ENCODE data around the gene PROS1. TPM values are rescaled to one million over a fixed set of nuclear protein-coding genes. Genes with fewer than 3 reads are reported as not detected.
"Not testable (repeated sequence)": the region's sequence is repeated elsewhere in the genome, so short reads cannot be mapped to it uniquely, and the experiment has no call there.

PROS1 gene
- total RNA-seq, 1 donor = 97.4 TPM

GRCh38 chr3:93904568-93904967 lies 69.1 kb downstream of the PROS1 start:
- H2AFZ ChIP-seq (ENCODE audit: low read length) = no peak overlapping the region
- H3K9me3 ChIP-seq (ENCODE audit: low read depth, low read length) = no peaks in the 10 kb centered on the region
- H4K20me1 ChIP-seq (ENCODE audit: insufficient read depth, low read length) = no peaks in the 10 kb centered on the region
- H3K4me3 ChIP-seq (ENCODE audit: insufficient read depth, low read length) = no peak overlapping the region
- H3K36me3 ChIP-seq (ENCODE audit: insufficient read depth, low read length) = peaks cover 3% of the 10 kb centered on the region
- DNase-seq (ENCODE audit: insufficient read length, low spot score, missing footprints) = no peak
- no peaks in the 10 kb centered on the region for H3K27me3 ChIP-seq (ENCODE audit: insufficient read depth, low read length)
- no peak overlapping the region for H3K27ac ChIP-seq (ENCODE audit: low read depth, low read length)
- no peaks in the 10 kb centered on the region for H3K4me1 ChIP-seq (ENCODE audit: insufficient read depth, low read length)
- no peak overlapping the region for H3K4me2 ChIP-seq (ENCODE audit: insufficient read depth, low read length)
- no peaks in the 10 kb centered on the region for H3K79me2 ChIP-seq (ENCODE audit: insufficient read depth, low read length)
- TF ChIP-seq CTCF (IDR thresholded peaks at IDR 0.05; ENCODE audit: extremely low read depth, low read depth, low read length) = no peak

- H3K4me2 ChIP-seq (ENCODE audit: insufficient read depth, low read length); H3K79me2 ChIP-seq (ENCODE audit: insufficient read depth, low read length); H2AFZ ChIP-seq (ENCODE audit: low read length); H3K27ac ChIP-seq (ENCODE audit: low read depth, low read length); H3K4me1 ChIP-seq (ENCODE audit: insufficient read depth, low read length); DNase-seq (ENCODE audit: insufficient read length, low spot score, missing footprints); H3K9me3 ChIP-seq (ENCODE audit: low read depth, low read length); H3K27me3 ChIP-seq (ENCODE audit: insufficient read depth, low read length); H3K4me3 ChIP-seq (ENCODE audit: insufficient read depth, low read length); H3K36me3 ChIP-seq (ENCODE audit: insufficient read depth, low read length); H4K20me1 ChIP-seq (ENCODE audit: insufficient read depth, low read length): not testable (repeated sequence)
Observed at GRCh38 chr3:93878250-93879017, 95.3 kb downstream of the PROS1 start.

GRCh38 chr3:93877427-93877826 lies 96.3 kb downstream of the PROS1 start:
- H3K4me2 ChIP-seq (ENCODE audit: insufficient read depth, low read length); H4K20me1 ChIP-seq (ENCODE audit: insufficient read depth, low read length); H3K27me3 ChIP-seq (ENCODE audit: insufficient read depth, low read length); H3K27ac ChIP-seq (ENCODE audit: low read depth, low read length); H3K4me1 ChIP-seq (ENCODE audit: insufficient read depth, low read length); DNase-seq (ENCODE audit: insufficient read length, low spot score, missing footprints); H3K4me3 ChIP-seq (ENCODE audit: insufficient read depth, low read length); H3K79me2 ChIP-seq (ENCODE audit: insufficient read depth, low read length); H3K36me3 ChIP-seq (ENCODE audit: insufficient read depth, low read length); H3K9me3 ChIP-seq (ENCODE audit: low read depth, low read length); H2AFZ ChIP-seq (ENCODE audit: low read length): not testable (repeated sequence)

GRCh38 chr3:93873412-93873811 lies 100.3 kb downstream of the PROS1 start:
- H3K79me2 ChIP-seq (ENCODE audit: insufficient read depth, low read length); H3K36me3 ChIP-seq (ENCODE audit: insufficient read depth, low read length); DNase-seq (ENCODE audit: insufficient read length, low spot score, missing footprints); H3K27ac ChIP-seq (ENCODE audit: low read depth, low read length); H3K27me3 ChIP-seq (ENCODE audit: insufficient read depth, low read length); H3K4me1 ChIP-seq (ENCODE audit: insufficient read depth, low read length); H3K4me3 ChIP-seq (ENCODE audit: insufficient read depth, low read length); H3K9me3 ChIP-seq (ENCODE audit: low read depth, low read length); H2AFZ ChIP-seq (ENCODE audit: low read length); H4K20me1 ChIP-seq (ENCODE audit: insufficient read depth, low read length); H3K4me2 ChIP-seq (ENCODE audit: insufficient read depth, low read length): not testable (repeated sequence)

GRCh38 chr3:93867425-93867824 lies 106.3 kb downstream of the PROS1 start:
- Histone ChIP-seq H3K36me3 (ENCODE audit: insufficient read depth, low read length) (no peaks in the 10 kb centered on the region), H3K4me3 (ENCODE audit: insufficient read depth, low read length) (no peak overlapping the region), H3K79me2 (ENCODE audit: insufficient read depth, low read length) (no peaks in the 10 kb centered on the region), H3K27me3 (ENCODE audit: insufficient read depth, low read length) (no peaks in the 10 kb centered on the region), H3K9me3 (ENCODE audit: low read depth, low read length) (no peaks in the 10 kb centered on the region), H2AFZ (ENCODE audit: low read length) (no peak overlapping the region), H3K27ac (ENCODE audit: low read depth, low read length) (no peak overlapping the region), H3K4me2 (ENCODE audit: insufficient read depth, low read length) (no peak overlapping the region), H4K20me1 (ENCODE audit: insufficient read depth, low read length) (no peaks in the 10 kb centered on the region), H3K4me1 (ENCODE audit: insufficient read depth, low read length) (no peaks in the 10 kb centered on the region)
- peak; percentile 14 for TF ChIP-seq CTCF (IDR thresholded peaks at IDR 0.05; ENCODE audit: extremely low read depth, low read depth, low read length)
- no peak for DNase-seq (ENCODE audit: insufficient read length, low spot score, missing footprints)
